Measurements from ENCODE around the gene ZFYVE28. TPM values are rescaled to one million over a fixed set of nuclear protein-coding genes. Genes with fewer than 3 reads are reported as not detected.

The ZFYVE28 gene
- total and polyA plus RNA-seq, 10 of the 15 experiments (the other 5 are each of a cell fraction or from before 2014, with no cell fraction given) = 0.06 to 1.9 (median 0.22) TPM; not detected in 1

DNA sequence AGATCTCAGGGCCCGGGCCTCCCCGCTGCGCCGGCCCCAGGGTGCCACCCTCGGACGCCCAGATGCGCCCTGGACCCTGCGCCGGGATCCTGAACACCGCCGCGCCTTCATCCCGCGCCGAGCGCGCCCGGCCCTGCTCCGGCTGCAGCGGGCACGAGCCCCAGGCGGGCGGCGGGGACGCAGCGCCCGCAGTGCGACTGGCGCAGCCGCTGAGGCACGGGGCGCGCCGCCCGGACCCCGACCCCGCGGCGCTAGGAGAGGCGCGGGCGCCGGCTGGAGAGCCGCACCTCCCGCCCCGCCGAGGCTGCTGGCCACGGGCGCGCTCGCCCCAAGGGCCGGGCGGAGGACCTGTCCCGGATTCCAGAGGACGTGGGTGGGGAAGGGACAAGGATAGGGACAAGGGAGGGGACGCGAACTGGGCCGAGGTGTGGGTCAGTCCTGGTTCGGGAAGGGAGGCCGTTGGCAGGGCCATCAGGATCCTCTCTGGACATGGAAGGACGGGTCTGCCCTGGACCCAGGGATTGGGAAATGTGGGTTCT lies 1.1 kb downstream of the ZFYVE28 start:
- Histone ChIP-seq H3K9me3 (replicated peaks; ENCODE audit: control insufficient read depth, insufficient read depth, low read length) (no peaks in the 10 kb centered on the region), H4K20me1 (ENCODE audit: control insufficient read depth, insufficient read depth) (no peaks in the 10 kb centered on the region), H3K27ac (ENCODE audit: control insufficient read depth, insufficient read depth) (no peak overlapping the region), H3K4me3 (peak overlapping the region; percentile 67; the same call in 1 of the 2 replicates), H3K4me2 (ENCODE audit: control insufficient read depth, insufficient read depth) (peak overlapping the region; percentile 86), H3K79me2 (ENCODE audit: control insufficient read depth, insufficient read depth, low read length) (no peaks in the 10 kb centered on the region; the same call in 1 of the 2 replicates), H2AFZ (ENCODE audit: control insufficient read depth, low read depth, low read length) (no peak overlapping the region), H3K27me3 (replicated peaks in 1 of 2; ENCODE audit: control insufficient read depth in 2 of 2, insufficient read depth in 2 of 2, low read length in 1 of 2) (peaks cover 12 to 22% of the 10 kb centered on the region in 2 experiments), H3K4me1 (ENCODE audit: control insufficient read depth, insufficient read depth, low read length) (peaks cover 39% of the 10 kb centered on the region), H3K9ac (ENCODE audit: control insufficient read depth, insufficient read depth, low read length) (no peak overlapping the region), H3K36me3 (ENCODE audit: control insufficient read depth in 2 of 2, insufficient read depth in 2 of 2, low read length in 1 of 2) (no peaks in the 10 kb centered on the region)
- DNase-seq (ENCODE audit: low read depth, low spot score) (no peak), ATAC-seq (no peak), FAIRE-seq (no peak)
- no TSS peak for BruUV-seq (replicated peaks)
- 3% methylated on average over 33 of the region's 61 CpGs for WGBS (ENCODE audit: insufficient coverage, insufficient replicate concordance, low lambda C conversion rate, missing lambda C conversion rate)
- in situ Hi-C loops (cut with MboI) (no loop called here), intact Hi-C loops (cut with micrococcal nuclease; ENCODE audit: unreplicated experiment) (loop anchor here (5.0 to 10.0 kb wide), 2 partner anchors 120 to 542 kb away; partner anchors contain the start of genes FAM193A and NSD2)
- SMC1A ChIA-PET (ENCODE audit: uncharacterized antibody, unreplicated experiment) = no interaction called here
- CTCF ChIA-PET = interaction anchor here (3.2 kb wide), 1 partner anchor 197 kb away, joined by 12 read pairs; no protein-coding TSS in a partner anchor
- RAD21 ChIA-PET (ENCODE audit: unreplicated experiment) = no interaction called here
- POLR2A ChIA-PET = no interaction called here
- TF ChIP-seq NR2F1 (conservative IDR thresholded peaks at IDR 0.05) = peak; percentile 35; the same call in 1 of the 2 replicates
- TF ChIP-seq LARP7 (IDR thresholded peaks at IDR 0.05) = 0 out of 2 replicates have a peak, but pooled peaks have one; percentile 58
- no peak for TF ChIP-seq CHD4 (IDR thresholded peaks at IDR 0.05)
- TF ChIP-seq, protein P1, sequence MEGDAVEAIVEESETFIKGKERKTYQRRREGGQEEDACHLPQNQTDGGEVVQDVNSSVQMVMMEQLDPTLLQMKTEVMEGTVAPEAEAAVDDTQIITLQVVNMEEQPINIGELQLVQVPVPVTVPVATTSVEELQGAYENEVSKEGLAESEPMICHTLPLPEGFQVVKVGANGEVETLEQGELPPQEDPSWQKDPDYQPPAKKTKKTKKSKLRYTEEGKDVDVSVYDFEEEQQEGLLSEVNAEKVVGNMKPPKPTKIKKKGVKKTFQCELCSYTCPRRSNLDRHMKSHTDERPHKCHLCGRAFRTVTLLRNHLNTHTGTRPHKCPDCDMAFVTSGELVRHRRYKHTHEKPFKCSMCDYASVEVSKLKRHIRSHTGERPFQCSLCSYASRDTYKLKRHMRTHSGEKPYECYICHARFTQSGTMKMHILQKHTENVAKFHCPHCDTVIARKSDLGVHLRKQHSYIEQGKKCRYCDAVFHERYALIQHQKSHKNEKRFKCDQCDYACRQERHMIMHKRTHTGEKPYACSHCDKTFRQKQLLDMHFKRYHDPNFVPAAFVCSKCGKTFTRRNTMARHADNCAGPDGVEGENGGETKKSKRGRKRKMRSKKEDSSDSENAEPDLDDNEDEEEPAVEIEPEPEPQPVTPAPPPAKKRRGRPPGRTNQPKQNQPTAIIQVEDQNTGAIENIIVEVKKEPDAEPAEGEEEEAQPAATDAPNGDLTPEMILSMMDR (IDR thresholded peaks at IDR 0.05 in 2 of 3, conservative IDR thresholded peaks at IDR 0.05 in 1 of 3; ENCODE audit: control insufficient read depth in 2 of 3, extremely low read depth in 1 of 3, insufficient read depth in 1 of 3, low read depth in 3 of 3, low read length in 3 of 3) = no peak
- TF ChIP-seq BHLHE40 (IDR thresholded peaks at IDR 0.05; ENCODE audit: borderline replicate concordance in 1 of 2, low read depth in 2 of 2, low read length in 1 of 2) = peak in 1 of 2 experiments; percentile 37; a peak in 1 of 4 replicates
- TF ChIP-seq HDAC2 (IDR thresholded peaks at IDR 0.05) = no peak
- TF ChIP-seq NBN (IDR thresholded peaks at IDR 0.05) = no peak
- TF ChIP-seq EZH2 (IDR thresholded peaks at IDR 0.05; ENCODE audit: borderline replicate concordance, control insufficient read depth, low read depth, low read length) = 0 out of 2 replicates have a peak, but pooled peaks have one; percentile 62
- no peak for TF ChIP-seq SMAD1 (IDR thresholded peaks at IDR 0.05; ENCODE audit: low read depth, partially characterized antibody)
- TF ChIP-seq HDAC6 (IDR thresholded peaks at IDR 0.05; ENCODE audit: unreplicated experiment) = peak; percentile 37
- TF ChIP-seq, protein P2, sequence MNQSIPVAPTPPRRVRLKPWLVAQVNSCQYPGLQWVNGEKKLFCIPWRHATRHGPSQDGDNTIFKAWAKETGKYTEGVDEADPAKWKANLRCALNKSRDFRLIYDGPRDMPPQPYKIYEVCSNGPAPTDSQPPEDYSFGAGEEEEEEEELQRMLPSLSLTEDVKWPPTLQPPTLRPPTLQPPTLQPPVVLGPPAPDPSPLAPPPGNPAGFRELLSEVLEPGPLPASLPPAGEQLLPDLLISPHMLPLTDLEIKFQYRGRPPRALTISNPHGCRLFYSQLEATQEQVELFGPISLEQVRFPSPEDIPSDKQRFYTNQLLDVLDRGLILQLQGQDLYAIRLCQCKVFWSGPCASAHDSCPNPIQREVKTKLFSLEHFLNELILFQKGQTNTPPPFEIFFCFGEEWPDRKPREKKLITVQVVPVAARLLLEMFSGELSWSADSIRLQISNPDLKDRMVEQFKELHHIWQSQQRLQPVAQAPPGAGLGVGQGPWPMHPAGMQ (IDR thresholded peaks at IDR 0.05; ENCODE audit: borderline replicate concordance) = no peak
- TF ChIP-seq POLR2AphosphoS2 (IDR thresholded peaks at IDR 0.05; ENCODE audit: low read depth, low read length) = no peak
- TF ChIP-seq, protein P3, sequence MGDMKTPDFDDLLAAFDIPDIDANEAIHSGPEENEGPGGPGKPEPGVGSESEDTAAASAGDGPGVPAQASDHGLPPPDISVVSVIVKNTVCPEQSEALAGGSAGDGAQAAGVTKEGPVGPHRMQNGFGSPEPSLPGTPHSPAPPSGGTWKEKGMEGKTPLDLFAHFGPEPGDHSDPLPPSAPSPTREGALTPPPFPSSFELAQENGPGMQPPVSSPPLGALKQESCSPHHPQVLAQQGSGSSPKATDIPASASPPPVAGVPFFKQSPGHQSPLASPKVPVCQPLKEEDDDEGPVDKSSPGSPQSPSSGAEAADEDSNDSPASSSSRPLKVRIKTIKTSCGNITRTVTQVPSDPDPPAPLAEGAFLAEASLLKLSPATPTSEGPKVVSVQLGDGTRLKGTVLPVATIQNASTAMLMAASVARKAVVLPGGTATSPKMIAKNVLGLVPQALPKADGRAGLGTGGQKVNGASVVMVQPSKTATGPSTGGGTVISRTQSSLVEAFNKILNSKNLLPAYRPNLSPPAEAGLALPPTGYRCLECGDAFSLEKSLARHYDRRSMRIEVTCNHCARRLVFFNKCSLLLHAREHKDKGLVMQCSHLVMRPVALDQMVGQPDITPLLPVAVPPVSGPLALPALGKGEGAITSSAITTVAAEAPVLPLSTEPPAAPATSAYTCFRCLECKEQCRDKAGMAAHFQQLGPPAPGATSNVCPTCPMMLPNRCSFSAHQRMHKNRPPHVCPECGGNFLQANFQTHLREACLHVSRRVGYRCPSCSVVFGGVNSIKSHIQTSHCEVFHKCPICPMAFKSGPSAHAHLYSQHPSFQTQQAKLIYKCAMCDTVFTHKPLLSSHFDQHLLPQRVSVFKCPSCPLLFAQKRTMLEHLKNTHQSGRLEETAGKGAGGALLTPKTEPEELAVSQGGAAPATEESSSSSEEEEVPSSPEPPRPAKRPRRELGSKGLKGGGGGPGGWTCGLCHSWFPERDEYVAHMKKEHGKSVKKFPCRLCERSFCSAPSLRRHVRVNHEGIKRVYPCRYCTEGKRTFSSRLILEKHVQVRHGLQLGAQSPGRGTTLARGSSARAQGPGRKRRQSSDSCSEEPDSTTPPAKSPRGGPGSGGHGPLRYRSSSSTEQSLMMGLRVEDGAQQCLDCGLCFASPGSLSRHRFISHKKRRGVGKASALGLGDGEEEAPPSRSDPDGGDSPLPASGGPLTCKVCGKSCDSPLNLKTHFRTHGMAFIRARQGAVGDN (IDR thresholded peaks at IDR 0.05) = no peak
- peak; percentile 47 for TF ChIP-seq SUZ12 (IDR thresholded peaks at IDR 0.05; ENCODE audit: unreplicated experiment)

Data from GM12878 (cell line).